NCI-H2196 (cell line): Measurements from ENCODE around the gene ROCK2.
"Not testable (repeated sequence)": the region's sequence is repeated elsewhere in the genome, so short reads cannot be mapped to it uniquely, and the experiment has no call there.

Source experiments
- DNase-seq: peaks from one replicate; lab custom pipeline; 2025; ENCODE audit not compliant: unreplicated experiment; lab: John Stamatoyannopoulos, UW

Gene ROCK2

GRCh38 chr2:11239666-11240462, 104.6 kb downstream of the ROCK2 start:
- DNase-seq: no peak

GRCh38 chr2:11239147-11239546, 105.3 kb downstream of the ROCK2 start:
- no peak for DNase-seq

- no peak for DNase-seq
Observed at GRCh38 chr2:11237122-11237521, 107.3 kb downstream of the ROCK2 start.

GRCh38 chr2:11236335-11236734, 108.1 kb downstream of the ROCK2 start:
- no peak for DNase-seq

GRCh38 chr2:11235583-11235982, 108.9 kb downstream of the ROCK2 start:
- no peak for DNase-seq

- peak; percentile 29 for DNase-seq
Observed at GRCh38 chr2:11234309-11234708, 110.1 kb downstream of the ROCK2 start.

GRCh38 chr2:11231193-11231592, 113.2 kb downstream of the ROCK2 start:
- not testable (repeated sequence) for DNase-seq

- no peak for DNase-seq
Observed at GRCh38 chr2:11228692-11229091, 115.7 kb downstream of the ROCK2 start.

GRCh38 chr2:11227595-11227994, 116.8 kb downstream of the ROCK2 start:
- no peak for DNase-seq

GRCh38 chr2:11224887-11225286, 119.5 kb downstream of the ROCK2 start:
- no peak for DNase-seq

- DNase-seq: no peak
Observed at GRCh38 chr2:11222845-11223244, 121.6 kb downstream of the ROCK2 start.

GRCh38 chr2:11220445-11220844, 124.0 kb downstream of the ROCK2 start:
- DNase-seq: no peak

- no peak for DNase-seq
Observed at GRCh38 chr2:11215407-11215806, 129.0 kb downstream of the ROCK2 start.

- no peak for DNase-seq
Observed at GRCh38 chr2:11214770-11215169, 129.7 kb downstream of the ROCK2 start.

- no peak for DNase-seq
Observed at GRCh38 chr2:11213975-11214374, 130.5 kb downstream of the ROCK2 start.

GRCh38 chr2:11213090-11213638, 131.3 kb downstream of the ROCK2 start:
- no peak for DNase-seq

GRCh38 chr2:11212645-11213044, 131.8 kb downstream of the ROCK2 start:
- no peak for DNase-seq

- no peak for DNase-seq
Observed at GRCh38 chr2:11208083-11208482, 136.4 kb downstream of the ROCK2 start.

- DNase-seq: no peak
Observed at GRCh38 chr2:11203480-11203879, 141.0 kb downstream of the ROCK2 start.

GRCh38 chr2:11201969-11202368, 142.5 kb downstream of the ROCK2 start:
- no peak for DNase-seq

GRCh38 chr2:11200651-11201050, 143.8 kb downstream of the ROCK2 start:
- DNase-seq: no peak

- DNase-seq: no peak
Observed at GRCh38 chr2:11196246-11196645, 148.2 kb downstream of the ROCK2 start.

GRCh38 chr2:11187731-11188130, 156.7 kb downstream of the ROCK2 start:
- DNase-seq: no peak
